ENCODE measurements around the gene RRAS2.
"Not testable (repeated sequence)": the region's sequence is repeated elsewhere in the genome, so short reads cannot be mapped to it uniquely, and the experiment has no call there.

The RRAS2 gene

GRCh38 chr11:14370496-14370895 is 11.5 kb upstream of the RRAS2 start:
- no peak for DNase-seq

DNA sequence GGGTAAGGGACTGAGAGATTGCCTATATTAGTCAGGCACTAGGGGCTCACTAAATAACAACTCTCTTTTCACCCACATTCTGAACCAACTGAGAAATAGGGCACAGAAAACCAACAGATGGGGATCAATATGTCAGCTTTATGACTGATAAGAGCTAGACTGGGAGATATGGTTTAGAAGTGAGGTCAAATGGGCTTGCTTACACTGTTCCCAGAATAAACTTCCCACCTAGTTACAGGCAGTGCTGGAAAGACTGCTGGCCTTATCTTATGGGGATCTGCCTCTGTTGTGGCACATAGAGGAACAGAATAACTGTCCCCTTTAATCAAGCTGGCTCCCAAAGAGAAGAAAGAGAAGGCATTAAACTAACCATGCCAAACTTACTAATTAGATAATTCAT is 10.6 kb upstream of the RRAS2 start:
- no peak for DNase-seq

- no peak for DNase-seq
Measured at GRCh38 chr11:14366936-14367335, 8.0 kb upstream of the RRAS2 start.

GRCh38 chr11:14364322-14364721 is 5.3 kb upstream of the RRAS2 start:
- DNase-seq = no peak

DNA sequence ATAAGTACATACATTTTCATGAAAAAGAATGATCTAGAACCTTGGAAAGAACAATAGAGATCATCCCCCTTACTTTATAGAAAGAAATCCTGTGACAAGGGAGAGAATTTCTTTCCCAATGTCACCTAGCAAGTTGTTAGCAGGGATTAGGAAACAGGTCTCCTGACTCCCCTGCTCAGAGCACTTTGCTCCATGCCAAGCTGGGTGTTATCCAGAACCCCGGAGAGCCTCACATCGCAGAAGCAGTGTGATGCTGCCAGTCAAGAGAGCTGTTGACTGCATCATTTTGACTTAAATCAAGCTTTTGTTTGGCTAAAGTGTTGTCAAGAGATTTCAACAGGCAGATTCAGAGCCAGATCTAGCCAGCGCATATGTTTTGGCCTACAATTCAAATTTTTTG is 3.6 kb upstream of the RRAS2 start:
- no peak for DNase-seq

DNA sequence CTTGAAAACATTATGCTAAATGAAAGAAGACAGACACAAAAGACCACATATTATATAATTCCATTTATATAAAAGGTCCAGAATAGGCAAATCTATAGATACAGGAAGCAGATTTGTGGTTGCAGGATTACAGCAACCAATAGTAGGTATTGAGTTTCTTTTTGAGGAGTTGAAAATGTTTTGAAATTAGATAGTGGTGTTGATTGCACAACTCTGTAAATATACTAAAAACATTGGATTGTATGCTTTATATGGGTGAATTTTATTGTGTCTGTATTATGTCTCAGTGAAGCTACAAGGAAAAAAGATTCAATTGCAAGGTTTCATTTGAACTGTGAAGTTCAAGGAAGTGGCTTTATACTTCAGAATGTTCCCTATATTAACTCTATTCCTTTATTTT is 3.0 kb upstream of the RRAS2 start:
- no peak for DNase-seq

DNA sequence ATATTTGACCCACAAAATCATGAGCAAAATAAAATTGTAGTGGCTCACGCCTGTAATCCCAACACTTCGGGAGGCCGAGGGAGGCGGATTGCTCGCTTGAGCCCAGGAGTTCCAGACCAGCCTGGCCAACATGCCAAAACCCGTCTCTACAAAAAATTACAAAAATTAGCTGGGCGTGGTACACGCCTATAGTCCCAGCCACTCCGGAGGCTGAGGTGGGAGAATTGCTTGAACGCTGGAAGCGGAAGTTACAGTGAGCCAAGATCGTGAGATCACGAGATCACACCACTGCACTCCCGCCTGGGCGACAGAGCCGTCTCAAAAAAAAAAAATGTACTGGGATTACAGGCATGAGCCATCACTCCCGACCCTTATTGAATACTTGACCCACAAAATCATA is 2.0 kb upstream of the RRAS2 start:
- DNase-seq = no peak

DNA sequence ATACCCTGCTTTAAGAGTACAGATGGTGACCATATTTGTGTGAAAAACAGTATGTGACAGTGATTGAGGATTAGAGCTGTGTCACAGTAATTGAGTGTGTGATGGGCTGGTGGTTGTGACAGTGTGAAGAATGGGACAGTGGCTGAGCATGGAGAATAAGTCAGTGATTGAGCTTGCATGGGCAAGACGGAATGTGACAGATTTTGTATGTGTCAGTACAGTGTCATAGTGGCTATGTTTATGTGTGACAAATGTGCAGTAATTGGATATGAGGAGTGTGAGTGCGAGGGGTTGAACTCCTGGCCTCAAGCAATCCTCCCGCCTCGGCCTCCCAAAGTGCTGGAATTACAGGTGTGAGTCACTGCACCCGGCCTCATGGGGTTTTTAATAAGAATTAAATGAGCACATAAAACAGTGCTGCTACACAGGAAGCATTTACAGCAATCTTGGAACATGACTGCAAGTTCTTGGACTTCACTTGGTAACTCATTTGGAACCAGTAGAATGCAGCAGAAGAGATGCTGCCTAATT is 583 bp upstream of the RRAS2 start:
- DNase-seq = no peak

DNA sequence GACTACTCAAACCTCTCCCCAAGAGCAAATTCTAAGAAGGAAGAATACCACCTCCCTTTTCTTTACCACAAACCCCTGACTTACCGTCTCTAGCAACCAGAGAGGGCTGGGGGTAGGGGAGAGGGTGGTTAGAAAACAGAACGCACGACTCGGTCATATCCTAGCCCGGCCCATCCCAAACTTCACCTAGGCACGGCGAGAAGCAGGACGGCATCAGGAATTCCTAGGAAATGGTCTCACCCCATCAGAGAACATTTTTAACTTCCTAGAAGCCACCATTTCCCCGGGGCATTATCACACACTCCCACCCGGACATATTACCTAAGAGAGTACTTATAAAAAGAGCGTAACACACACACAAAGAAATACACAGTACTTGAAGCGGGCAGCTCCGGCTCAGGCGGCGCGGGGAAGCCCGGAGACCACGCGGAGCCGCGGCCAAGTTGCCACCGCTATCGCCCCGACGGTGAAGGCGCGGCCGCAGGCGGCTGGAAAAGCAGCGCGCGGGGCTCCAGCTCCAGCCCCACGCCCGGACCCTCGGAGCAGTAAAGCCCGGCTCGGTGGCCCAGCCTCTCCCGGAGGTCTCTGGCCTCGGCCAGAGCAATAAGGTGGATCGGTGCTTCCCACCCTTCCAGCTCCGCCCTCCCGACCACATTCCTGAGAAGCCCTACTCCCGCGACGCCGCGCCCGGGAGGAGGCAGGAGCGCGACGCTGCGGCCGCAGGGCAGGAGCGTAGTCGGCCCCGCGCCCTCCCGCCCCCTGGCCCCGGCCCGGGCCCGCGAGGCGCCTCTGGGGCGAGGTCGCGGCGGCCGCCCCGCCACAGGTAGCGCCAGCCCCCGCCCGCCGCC is 878 bp downstream of the RRAS2 start:
- no peak for DNase-seq

- no peak for DNase-seq
Measured at GRCh38 chr11:14356342-14356741, 2.6 kb downstream of the RRAS2 start.

- DNase-seq = not testable (repeated sequence)
Measured at GRCh38 chr11:14354604-14355003, 4.4 kb downstream of the RRAS2 start.

GRCh38 chr11:14350716-14351238 is 8.2 kb downstream of the RRAS2 start:
- no peak for DNase-seq

- no peak for DNase-seq
Measured at GRCh38 chr11:14350215-14350614, 8.8 kb downstream of the RRAS2 start.

- DNase-seq = no peak
Measured at GRCh38 chr11:14347991-14348390, 11.0 kb downstream of the RRAS2 start.

DNA sequence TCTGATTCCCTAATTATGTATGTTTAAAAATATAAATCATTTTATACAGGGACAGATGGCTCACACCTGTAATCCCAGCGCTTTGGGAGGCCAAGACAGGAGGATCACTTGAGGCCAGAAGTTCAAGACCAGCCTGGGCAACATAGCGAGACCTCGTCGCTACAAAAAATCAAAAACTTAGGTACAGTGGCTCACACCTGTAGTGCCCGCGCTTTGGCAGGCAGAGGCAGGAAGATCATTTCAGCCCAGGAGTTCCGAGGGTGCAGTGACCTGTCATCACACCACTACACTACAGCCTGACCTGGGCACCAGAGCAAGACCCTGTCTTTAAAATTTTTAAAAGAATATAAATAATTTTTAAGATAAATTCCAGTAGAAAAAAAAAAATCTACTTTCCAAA is 11.5 kb downstream of the RRAS2 start:
- DNase-seq = no peak

- no peak for DNase-seq
Measured at GRCh38 chr11:14346303-14346955, 12.6 kb downstream of the RRAS2 start.

DNA sequence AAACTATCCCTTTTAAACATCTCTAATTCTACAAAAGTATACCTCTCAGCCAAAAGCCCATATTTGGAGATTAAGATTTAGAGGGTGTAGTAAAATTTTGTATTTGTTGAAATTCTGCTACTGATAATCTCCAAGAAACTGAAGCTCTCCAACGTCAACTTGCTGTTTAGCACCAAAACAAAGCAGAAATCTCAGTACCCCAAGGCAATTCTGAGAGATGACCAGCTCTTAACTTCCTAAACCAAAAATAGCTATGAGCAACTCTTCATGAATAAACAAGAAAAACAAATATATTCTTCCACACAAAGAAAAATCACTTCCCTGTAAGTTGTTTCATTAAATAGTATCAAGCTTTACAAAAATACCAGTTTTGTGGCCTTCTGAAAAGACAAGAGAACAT is 13.3 kb downstream of the RRAS2 start:
- no peak for DNase-seq

GRCh38 chr11:14345016-14345415 is 14.0 kb downstream of the RRAS2 start:
- DNase-seq = not testable (repeated sequence)

GRCh38 chr11:14342906-14343305 is 16.1 kb downstream of the RRAS2 start:
- DNase-seq = no peak

DNA sequence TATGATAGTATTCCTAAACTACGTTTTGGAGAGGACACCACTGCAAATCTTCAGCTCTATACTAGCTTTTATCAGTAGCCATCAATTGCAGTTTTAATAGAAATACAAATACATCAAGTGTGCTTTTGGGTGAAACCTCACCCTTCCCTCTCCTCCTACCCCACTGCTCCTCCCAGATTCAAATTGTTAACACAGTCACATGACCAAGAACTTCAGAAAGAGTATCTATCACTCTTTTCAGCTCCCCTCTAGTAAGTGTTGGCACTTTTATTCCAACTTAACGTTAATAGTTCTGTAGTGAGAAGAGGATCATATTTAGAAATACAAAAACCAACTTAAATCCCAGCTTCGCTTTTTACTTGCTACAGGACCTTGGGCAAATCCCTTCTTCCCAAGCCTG is 17.0 kb downstream of the RRAS2 start:
- DNase-seq = no peak

DNA sequence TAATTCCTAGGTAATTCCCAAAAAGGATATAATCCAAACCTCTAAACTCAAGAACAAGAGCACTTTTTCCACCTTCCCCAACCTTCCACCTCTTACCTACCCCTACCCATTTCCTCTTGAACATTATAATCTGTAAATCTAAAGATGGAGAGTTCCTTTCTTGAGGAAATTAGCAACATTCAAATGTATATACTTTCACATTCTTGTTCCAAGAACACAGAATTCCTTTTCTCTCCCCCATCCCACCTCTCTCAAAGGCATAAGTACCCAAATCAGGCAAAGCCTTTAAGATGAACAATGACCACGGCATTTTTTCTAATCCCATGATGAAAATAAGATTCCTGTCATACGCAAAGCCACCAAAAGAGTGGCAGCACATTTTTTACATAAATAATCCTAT is 18.3 kb downstream of the RRAS2 start:
- no peak for DNase-seq

DNA sequence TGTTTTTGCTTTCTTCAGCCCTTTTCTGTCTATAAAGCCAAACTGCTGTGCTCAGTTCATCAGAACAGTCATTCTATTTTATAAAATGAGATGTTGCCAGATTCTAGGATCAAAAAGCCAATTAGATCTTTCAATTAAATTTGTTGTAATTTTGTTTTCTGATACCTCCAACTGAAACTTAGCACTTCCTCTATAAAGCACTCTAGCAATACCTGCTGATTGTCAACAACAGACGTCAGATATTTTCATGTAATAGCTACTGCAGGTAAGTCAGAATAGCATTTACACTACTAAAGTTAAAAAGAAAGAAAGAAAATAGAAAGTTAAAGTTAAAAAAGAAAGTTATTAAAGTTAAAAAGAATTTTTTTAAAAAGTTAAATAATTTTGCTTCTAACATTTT is 19.6 kb downstream of the RRAS2 start:
- DNase-seq = no peak

GRCh38 chr11:14336507-14337503 is 22.2 kb downstream of the RRAS2 start:
- DNase-seq = no peak

All from SIG-M5 (cell line).